ENCODE results near the gene TPD52L1.

DNA sequence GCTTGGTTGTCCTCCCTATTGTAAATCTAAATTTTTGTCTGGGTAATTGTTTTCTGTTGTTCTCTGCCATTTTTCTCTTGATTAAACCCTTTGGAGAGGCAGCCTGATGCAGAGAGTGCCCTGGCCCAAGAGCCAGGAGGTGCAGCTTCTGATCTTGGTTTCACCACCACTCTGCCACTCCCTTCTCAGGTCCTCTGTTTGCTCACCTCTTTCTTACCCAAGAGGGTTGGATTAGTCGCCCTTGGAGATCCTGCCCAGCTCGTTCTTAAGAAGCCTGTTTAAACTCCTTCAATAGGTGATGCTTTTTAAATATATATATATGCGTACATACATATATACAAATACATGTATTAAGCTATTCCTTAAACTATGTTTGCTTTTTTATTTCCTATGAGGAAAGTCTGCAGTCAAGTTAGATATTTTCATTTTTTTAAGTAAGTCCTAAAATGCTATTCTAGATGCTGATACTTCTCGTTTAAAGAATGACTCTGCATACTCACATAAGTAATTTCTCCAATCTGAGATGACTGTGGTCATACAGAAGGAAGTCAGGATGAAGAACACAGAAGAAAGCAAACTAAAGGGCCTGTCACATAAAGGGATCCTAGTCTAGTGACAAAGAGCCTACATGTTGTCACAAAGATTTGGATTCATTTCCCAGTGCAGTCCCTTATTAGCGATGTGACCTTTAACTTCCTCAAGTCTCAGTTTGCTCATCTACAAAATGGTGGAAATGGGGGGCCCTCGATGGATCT, 19.9 kb downstream of the TPD52L1 start:
- no peak for TF ChIP-seq NFYB (CRISPR knock-in tag; conservative IDR thresholded peaks at IDR 0.05; ENCODE audit: low read depth)
- TF ChIP-seq E2F5 (CRISPR knock-in tag; IDR thresholded peaks at IDR 0.05) = no peak
- TF ChIP-seq EMX1 (CRISPR knock-in tag; IDR thresholded peaks at IDR 0.05) = no peak
- TF ChIP-seq, protein P1, sequence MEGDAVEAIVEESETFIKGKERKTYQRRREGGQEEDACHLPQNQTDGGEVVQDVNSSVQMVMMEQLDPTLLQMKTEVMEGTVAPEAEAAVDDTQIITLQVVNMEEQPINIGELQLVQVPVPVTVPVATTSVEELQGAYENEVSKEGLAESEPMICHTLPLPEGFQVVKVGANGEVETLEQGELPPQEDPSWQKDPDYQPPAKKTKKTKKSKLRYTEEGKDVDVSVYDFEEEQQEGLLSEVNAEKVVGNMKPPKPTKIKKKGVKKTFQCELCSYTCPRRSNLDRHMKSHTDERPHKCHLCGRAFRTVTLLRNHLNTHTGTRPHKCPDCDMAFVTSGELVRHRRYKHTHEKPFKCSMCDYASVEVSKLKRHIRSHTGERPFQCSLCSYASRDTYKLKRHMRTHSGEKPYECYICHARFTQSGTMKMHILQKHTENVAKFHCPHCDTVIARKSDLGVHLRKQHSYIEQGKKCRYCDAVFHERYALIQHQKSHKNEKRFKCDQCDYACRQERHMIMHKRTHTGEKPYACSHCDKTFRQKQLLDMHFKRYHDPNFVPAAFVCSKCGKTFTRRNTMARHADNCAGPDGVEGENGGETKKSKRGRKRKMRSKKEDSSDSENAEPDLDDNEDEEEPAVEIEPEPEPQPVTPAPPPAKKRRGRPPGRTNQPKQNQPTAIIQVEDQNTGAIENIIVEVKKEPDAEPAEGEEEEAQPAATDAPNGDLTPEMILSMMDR (IDR thresholded peaks at IDR 0.05) = no peak
- TF ChIP-seq MAX (CRISPR knock-in tag; IDR thresholded peaks at IDR 0.05) = no peak
- TF ChIP-seq CREB1 (CRISPR knock-in tag; IDR thresholded peaks at IDR 0.05) = no peak

All from WTC11 (cell line).